ENCODE results near the gene KCNN3.

The KCNN3 gene

GRCh38 chr1:154659823-154660592 lies 210.1 kb downstream of the KCNN3 start:
- no peak for TF ChIP-seq CTCF (conservative IDR thresholded peaks at IDR 0.05)
- H3K27ac ChIP-seq = no peak overlapping the region

- no peak overlapping the region for H3K27ac ChIP-seq
- no peak for TF ChIP-seq CTCF (conservative IDR thresholded peaks at IDR 0.05)
Measured at GRCh38 chr1:154657556-154657955, 212.5 kb downstream of the KCNN3 start.

- H3K27ac ChIP-seq = no peak overlapping the region
- TF ChIP-seq CTCF (conservative IDR thresholded peaks at IDR 0.05) = no peak
Measured at GRCh38 chr1:154652893-154653292, 217.2 kb downstream of the KCNN3 start.

Data from VCaP (cell line).